Fibroblast of lung (primary cell): ENCODE results near the gene CDV3. TPM values are rescaled to one million over a fixed set of nuclear protein-coding genes. Genes with fewer than 3 reads are reported as not detected.

Experiments used
- DNase-seq, 2 donors: peaks; one replicate each; pipeline versions ENCODE4 v3.0.0 to v3.0.0-alpha.2; 2010; ENCODE audit warnings: low read depth in 2 of 2
- H2AFZ ChIP-seq: 2 replicates; pipeline ENCODE4 v1.5.1; 2012; ENCODE audit warnings: low read length, control low read depth, inconsistent platforms
- H3K27ac ChIP-seq: 2 replicates; pipeline ENCODE4 v1.5.1; 2011; ENCODE audit warnings: low read length, control low read depth; ENCODE audit not compliant: insufficient read depth
- H3K27me3 ChIP-seq: 2 replicates; pipeline ENCODE4 v1.5.1; 2011; ENCODE audit warnings: mild to moderate bottlenecking, low read length; ENCODE audit not compliant: control insufficient read depth, insufficient read depth
- H3K36me3 ChIP-seq: 2 replicates; pipeline ENCODE4 v1.5.1; 2011; ENCODE audit warnings: low read length; ENCODE audit not compliant: control insufficient read depth, insufficient read depth
- H3K4me1 ChIP-seq: 2 replicates; pipeline ENCODE4 v1.5.1; 2011; ENCODE audit warnings: low read length; ENCODE audit not compliant: control insufficient read depth, insufficient read depth; ENCODE audit errors: extremely low read depth
- H3K4me2 ChIP-seq: 2 replicates; pipeline ENCODE4 v1.5.1; 2011; ENCODE audit warnings: low read length, control low read depth; ENCODE audit not compliant: insufficient read depth; ENCODE audit errors: extremely low read depth
- H3K4me3 ChIP-seq, 4 experiments: fragments of 200-600 bp in 1 of 4; sonication (generic) in 1 of 4; replicated peaks in 1 of 4; 2 replicates each; pipeline ENCODE4 v1.5.1; 2011 to 2016; ENCODE audit warnings: low read length in 4 of 4, low read depth in 3 of 4, mild to moderate bottlenecking in 3 of 4, control low read depth in 2 of 4, inconsistent platforms in 1 of 4, mixed read lengths in 1 of 4; ENCODE audit not compliant: insufficient read depth in 1 of 4; ENCODE audit errors: control extremely low read depth in 1 of 4
- H3K79me2 ChIP-seq: 2 replicates; pipeline ENCODE4 v1.5.1; 2012; ENCODE audit warnings: mild to moderate bottlenecking, low read length, inconsistent platforms; ENCODE audit not compliant: control insufficient read depth, insufficient read depth
- H3K9ac ChIP-seq: 2 replicates; pipeline ENCODE4 v1.5.1; 2011; ENCODE audit warnings: mild to moderate bottlenecking, low read length, control low read depth; ENCODE audit not compliant: insufficient read depth
- H3K9me3 ChIP-seq: 2 replicates; pipeline ENCODE4 v1.5.1; 2012; ENCODE audit warnings: low read depth, low read length; ENCODE audit not compliant: control insufficient read depth, insufficient read depth
- H4K20me1 ChIP-seq: 2 replicates; pipeline ENCODE4 v1.5.1; 2011; ENCODE audit warnings: low read length; ENCODE audit not compliant: control insufficient read depth, insufficient read depth; ENCODE audit errors: extremely low read depth
- CTCF ChIP-seq, 2 donors: IDR thresholded peaks in 1 of 2; conservative IDR thresholded peaks in 1 of 2; 1 replicate in 1 of 2; 2 replicates in 1 of 2; pipeline ENCODE4 v1.5.1; 2011 to 2012; ENCODE audit warnings: low read length in 2 of 2, control low read depth in 1 of 2, inconsistent platforms in 1 of 2, low read depth in 1 of 2, mild to moderate bottlenecking in 1 of 2
- EZH2 ChIP-seq: IDR thresholded peaks from 2 replicates; pipeline ENCODE4 v1.5.1; 2012; ENCODE audit warnings: low read length, control low read depth, mild to moderate bottlenecking; ENCODE audit errors: missing control alignments
- polyA plus RNA-seq, 2 donors: library from polyadenylated mRNA; depleted of rRNA in 1 of 2; stranded (reverse) in 1 of 2; unstranded in 1 of 2; fragments of >200 nt; gene quantifications; 2 replicates each; pipeline ENCODE4 v1.2.1, GENCODE V29; 2011 to 2012; ENCODE audit warnings: missing spikeins in 1 of 2
- total RNA-seq: library from RNA; depleted of rRNA; stranded (reverse); fragments of >200 nt; gene quantifications from 2 replicates; pipeline ENCODE4 v1.2.1, GENCODE V29; 2014

Gene CDV3
- total and polyA plus RNA-seq, 2 donors (not counting 1 experiment from before 2014, with no cell fraction given) = 185 to 218 TPM

- DNase-seq = peak; percentile 55 to 67
- Histone ChIP-seq H3K36me3 (peaks cover 14% of the 10 kb centered on the region), H3K79me2 (peaks cover 88% of the 10 kb centered on the region), H2AFZ (no peak overlapping the region), H3K4me2 (peak overlapping the region; percentile 20), H3K27me3 (no peaks in the 10 kb centered on the region), H3K9me3 (no peaks in the 10 kb centered on the region), H3K27ac (no peak overlapping the region), H3K4me3 (peak overlapping the region in 2 of 4 experiments; percentile 25 to 35), H4K20me1 (peaks cover 5% of the 10 kb centered on the region), H3K4me1 (peaks cover 5% of the 10 kb centered on the region), H3K9ac (no peak overlapping the region)
- TF ChIP-seq CTCF (conservative IDR thresholded peaks at IDR 0.05 in 1 of 2, IDR thresholded peaks at IDR 0.05 in 1 of 2; ENCODE audit: low read depth in 1 of 2, low read length in 2 of 2) (peak; percentile 53 to 75), EZH2 (no peak)
Measured at GRCh38 chr3:133578548-133579191, 5.2 kb downstream of the CDV3 start.

GRCh38 chr3:133583396-133583795 lies 9.9 kb downstream of the CDV3 start:
- Histone ChIP-seq H3K4me3 (no peak overlapping the region), H3K27ac (no peak overlapping the region), H3K27me3 (no peaks in the 10 kb centered on the region), H3K9me3 (no peaks in the 10 kb centered on the region), H3K4me1 (no peaks in the 10 kb centered on the region), H4K20me1 (peaks cover 2% of the 10 kb centered on the region), H3K79me2 (peaks cover 58% of the 10 kb centered on the region), H3K9ac (no peak overlapping the region), H3K4me2 (no peak overlapping the region), H2AFZ (no peak overlapping the region), H3K36me3 (peaks cover 24% of the 10 kb centered on the region)
- TF ChIP-seq CTCF (conservative IDR thresholded peaks at IDR 0.05 in 1 of 2, IDR thresholded peaks at IDR 0.05 in 1 of 2; ENCODE audit: low read depth in 1 of 2, low read length in 2 of 2) (no peak), EZH2 (no peak)
- DNase-seq = no peak

- Histone ChIP-seq H3K27me3 (no peaks in the 10 kb centered on the region), H3K4me2 (no peak overlapping the region), H3K36me3 (peaks cover 21% of the 10 kb centered on the region), H2AFZ (no peak overlapping the region), H4K20me1 (no peaks in the 10 kb centered on the region), H3K4me3 (no peak overlapping the region), H3K4me1 (peaks cover 3% of the 10 kb centered on the region), H3K9ac (no peak overlapping the region), H3K27ac (no peak overlapping the region), H3K79me2 (peaks cover 16% of the 10 kb centered on the region), H3K9me3 (no peaks in the 10 kb centered on the region)
- TF ChIP-seq CTCF (conservative IDR thresholded peaks at IDR 0.05 in 1 of 2, IDR thresholded peaks at IDR 0.05 in 1 of 2; ENCODE audit: low read depth in 1 of 2, low read length in 2 of 2) = no peak
- TF ChIP-seq EZH2 = no peak
- DNase-seq = no peak
Measured at GRCh38 chr3:133588035-133588434, 14.5 kb downstream of the CDV3 start.
